Measurements from ENCODE around the gene ALK. TPM values are rescaled to one million over a fixed set of nuclear protein-coding genes. Genes with fewer than 3 reads are reported as not detected.

The ALK gene
- total RNA-seq, 6 donors from 2014 or later: 0.17 to 2.1 (median 0.35) TPM

- no peak overlapping the region for H3K27ac ChIP-seq
- H3K27me3 ChIP-seq: no peaks in the 10 kb centered on the region
- 82 to 84% methylated on average over 7 of the region's 7 CpGs for WGBS, 2 donors
- TF ChIP-seq POLR2A (IDR thresholded peaks at IDR 0.05) (no peak), EP300 (IDR thresholded peaks at IDR 0.05) (no peak), CTCF (IDR thresholded peaks at IDR 0.05) (no peak), POLR2AphosphoS5 (IDR thresholded peaks at IDR 0.05) (no peak)
- ATAC-seq (ENCODE audit: low FRiP score in 2 of 2) (no peak), DNase-seq (no peak)
- no peak overlapping the region for H3K4me3 ChIP-seq
- H3K36me3 ChIP-seq: no peaks in the 10 kb centered on the region
- no peaks in the 10 kb centered on the region for H3K4me1 ChIP-seq
- no peaks in the 10 kb centered on the region for H3K9me3 ChIP-seq
These were observed 331.2 kb downstream of the ALK start for GRCh38 chr2:29590211-29590610.

- no peak overlapping the region for H3K4me3 ChIP-seq
- ATAC-seq (ENCODE audit: low FRiP score in 2 of 2) (no peak), DNase-seq (peak in 1 of 2 donors; percentile 26)
- 59 to 68% methylated on average over 5 of the region's 5 CpGs for WGBS, 2 donors
- no peak for TF ChIP-seq EP300 (IDR thresholded peaks at IDR 0.05)
- no peak for TF ChIP-seq CTCF (IDR thresholded peaks at IDR 0.05)
- no peak for TF ChIP-seq POLR2AphosphoS5 (IDR thresholded peaks at IDR 0.05)
- no peak for TF ChIP-seq POLR2A (IDR thresholded peaks at IDR 0.05)
- no peaks in the 10 kb centered on the region for H3K36me3 ChIP-seq
- H3K9me3 ChIP-seq: no peaks in the 10 kb centered on the region
- no peaks in the 10 kb centered on the region for H3K27me3 ChIP-seq
- H3K27ac ChIP-seq: no peak overlapping the region
- no peaks in the 10 kb centered on the region for H3K4me1 ChIP-seq
These were observed 331.8 kb downstream of the ALK start for GRCh38 chr2:29589440-29590103.

- 85 to 87% methylated on average over 5 of the region's 5 CpGs for WGBS, 2 donors
These were observed 333.8 kb downstream of the ALK start for GRCh38 chr2:29587402-29588190.

GRCh38 chr2:29586919-29587318, 334.5 kb downstream of the ALK start:
- Histone ChIP-seq H3K36me3 (no peaks in the 10 kb centered on the region), H3K27me3 (no peaks in the 10 kb centered on the region), H3K9me3 (no peaks in the 10 kb centered on the region), H3K27ac (no peak overlapping the region), H3K4me1 (no peaks in the 10 kb centered on the region), H3K4me3 (no peak overlapping the region)
- 36 to 90% methylated on average over 1 of the region's 1 CpG for WGBS, 2 donors
- TF ChIP-seq CTCF (IDR thresholded peaks at IDR 0.05) (no peak), POLR2AphosphoS5 (IDR thresholded peaks at IDR 0.05) (no peak), EP300 (IDR thresholded peaks at IDR 0.05) (no peak), POLR2A (IDR thresholded peaks at IDR 0.05) (no peak)
- ATAC-seq (ENCODE audit: low FRiP score in 2 of 2): no peak
- DNase-seq: no peak

More at GRCh38 chr2:29587402-29588190, 333.8 kb downstream of the ALK start:
- ATAC-seq (ENCODE audit: low FRiP score in 2 of 2) (no peak), DNase-seq (no peak)
- H3K4me1 ChIP-seq: no peaks in the 10 kb centered on the region
- TF ChIP-seq POLR2A (IDR thresholded peaks at IDR 0.05) (no peak), CTCF (IDR thresholded peaks at IDR 0.05) (no peak), EP300 (IDR thresholded peaks at IDR 0.05) (no peak), POLR2AphosphoS5 (IDR thresholded peaks at IDR 0.05) (no peak)
- no peak overlapping the region for H3K27ac ChIP-seq
- no peaks in the 10 kb centered on the region for H3K36me3 ChIP-seq
- H3K27me3 ChIP-seq: no peaks in the 10 kb centered on the region
- H3K9me3 ChIP-seq: no peaks in the 10 kb centered on the region
- no peak overlapping the region for H3K4me3 ChIP-seq
